Transverse colon (tissue), 3 donors: Measurements from ENCODE around the gene BCAN.

Source experiments
- POLR2A ChIP-seq: fragments of 450-650 bp; IDR thresholded peaks from one replicate; pipeline ENCODE4 v1.6.1; 2016; ENCODE audit warnings: antibody characterized with exemption, mild to moderate bottlenecking, moderate library complexity
- TF ChIP-seq, protein P1 (sequence below), 5 experiments: fragments of 200-600 bp in 3 of 5; fragments of 450-650 bp in 2 of 5; sonication (generic) in 3 of 5; IDR thresholded peaks; 1 replicate in 2 of 5; 2 replicates in 3 of 5; pipeline ENCODE4 v1.5.1; 2016 to 2017; ENCODE audit warnings: antibody characterized with exemption in 5 of 5, inconsistent platforms in 3 of 5, mild to moderate bottlenecking in 2 of 5, moderate library complexity in 1 of 5

DNA sequence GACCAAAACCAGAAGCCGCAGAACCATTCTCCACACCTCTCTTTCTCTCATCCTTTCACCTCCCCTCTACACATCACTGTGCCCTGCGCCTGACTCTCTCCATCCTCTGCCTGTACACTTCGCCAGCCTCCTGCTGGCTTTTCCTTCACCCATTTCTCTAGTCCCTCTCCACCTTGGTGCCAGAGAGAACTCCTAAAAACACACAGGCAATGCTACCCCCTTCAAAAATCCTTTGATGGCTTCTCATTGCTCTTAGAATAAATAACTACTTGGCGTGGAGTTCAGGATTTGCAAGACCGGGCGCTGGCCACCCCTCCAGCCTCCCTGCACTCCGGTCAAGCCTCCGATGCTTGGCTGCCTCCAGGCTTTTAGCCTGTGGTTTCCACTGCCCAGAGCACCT is 54.8 kb downstream of the BCAN start:
- TF ChIP-seq, protein P1, sequence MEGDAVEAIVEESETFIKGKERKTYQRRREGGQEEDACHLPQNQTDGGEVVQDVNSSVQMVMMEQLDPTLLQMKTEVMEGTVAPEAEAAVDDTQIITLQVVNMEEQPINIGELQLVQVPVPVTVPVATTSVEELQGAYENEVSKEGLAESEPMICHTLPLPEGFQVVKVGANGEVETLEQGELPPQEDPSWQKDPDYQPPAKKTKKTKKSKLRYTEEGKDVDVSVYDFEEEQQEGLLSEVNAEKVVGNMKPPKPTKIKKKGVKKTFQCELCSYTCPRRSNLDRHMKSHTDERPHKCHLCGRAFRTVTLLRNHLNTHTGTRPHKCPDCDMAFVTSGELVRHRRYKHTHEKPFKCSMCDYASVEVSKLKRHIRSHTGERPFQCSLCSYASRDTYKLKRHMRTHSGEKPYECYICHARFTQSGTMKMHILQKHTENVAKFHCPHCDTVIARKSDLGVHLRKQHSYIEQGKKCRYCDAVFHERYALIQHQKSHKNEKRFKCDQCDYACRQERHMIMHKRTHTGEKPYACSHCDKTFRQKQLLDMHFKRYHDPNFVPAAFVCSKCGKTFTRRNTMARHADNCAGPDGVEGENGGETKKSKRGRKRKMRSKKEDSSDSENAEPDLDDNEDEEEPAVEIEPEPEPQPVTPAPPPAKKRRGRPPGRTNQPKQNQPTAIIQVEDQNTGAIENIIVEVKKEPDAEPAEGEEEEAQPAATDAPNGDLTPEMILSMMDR (IDR thresholded peaks at IDR 0.05), result no peak
- TF ChIP-seq POLR2A, result no peak
